ENCODE data around the gene PTCD3.

- TF ChIP-seq CTCF (IDR thresholded peaks at IDR 0.05) (no peak), POLR2A (IDR thresholded peaks at IDR 0.05) (no peak)
Observed at GRCh38 chr2:86066007-86066578, 39.9 kb upstream of the PTCD3 start.
